Smooth muscle cell (in vitro differentiated cells): Measurements from ENCODE around the gene SDC4. TPM values are rescaled to one million over a fixed set of nuclear protein-coding genes. Genes with fewer than 3 reads are reported as not detected.

Experiments used
- DNase-seq: peaks from one replicate; lab custom pipeline; 2025; ENCODE audit not compliant: unreplicated experiment; lab: John Stamatoyannopoulos, UW
- H2AFZ ChIP-seq: fragments of 200-600 bp; sonication (generic); 2 replicates; pipeline ENCODE4 v1.6.0; 2016; ENCODE audit warnings: antibody characterized with exemption, low read depth, mild to moderate bottlenecking
- H3F3A ChIP-seq: fragments of 200-600 bp; sonication (generic); 2 replicates; pipeline ENCODE4 v1.6.0; 2017; ENCODE audit warnings: antibody characterized with exemption, low read depth
- H3K27ac ChIP-seq: fragments of 200-600 bp; sonication (generic); 2 replicates; pipeline ENCODE4 v1.5.1; 2016; ENCODE audit warnings: low read depth, mild to moderate bottlenecking
- H3K27me3 ChIP-seq: fragments of 200-600 bp; sonication (generic); 2 replicates; pipeline ENCODE4 v1.6.1; 2016; ENCODE audit warnings: low read depth, mild to moderate bottlenecking
- H3K36me3 ChIP-seq: fragments of 200-600 bp; sonication (generic); 2 replicates; pipeline ENCODE4 v1.5.1; 2016; ENCODE audit warnings: low read depth
- H3K4me1 ChIP-seq: fragments of 200-600 bp; sonication (generic); 2 replicates; pipeline ENCODE4 v1.5.1; 2016; ENCODE audit warnings: low read depth
- H3K4me2 ChIP-seq: fragments of 200-600 bp; sonication (generic); 2 replicates; pipeline ENCODE4 v1.6.0; 2016; ENCODE audit warnings: mild to moderate bottlenecking
- H3K4me3 ChIP-seq: fragments of 200-600 bp; sonication (generic); 2 replicates; pipeline ENCODE4 v1.5.1; 2016; ENCODE audit warnings: mild to moderate bottlenecking
- H3K79me2 ChIP-seq: fragments of 200-600 bp; sonication (generic); 2 replicates; pipeline ENCODE4 v1.6.0; 2016; ENCODE audit warnings: low read depth, mild to moderate bottlenecking
- H3K9ac ChIP-seq: fragments of 200-600 bp; sonication (generic); 2 replicates; pipeline ENCODE4 v1.6.0; 2016; ENCODE audit warnings: low read depth
- H3K9me3 ChIP-seq: fragments of 200-600 bp; sonication (generic); replicated peaks from 2 replicates; pipeline ENCODE4 v1.5.1; 2016; ENCODE audit warnings: low read depth
- H4K20me1 ChIP-seq: fragments of 200-600 bp; sonication (generic); 2 replicates; pipeline ENCODE4 v1.6.0; 2016; ENCODE audit warnings: low read depth
- CTCF ChIP-seq: fragments of 200-600 bp; sonication (generic); IDR thresholded peaks from 2 replicates; pipeline ENCODE4 v1.5.1; 2017; ENCODE audit warnings: borderline replicate concordance, mild to moderate bottlenecking, antibody characterized with exemption; ENCODE audit not compliant: insufficient read depth, poor library complexity, severe bottlenecking
- WGBS: methylation state at CpG from one replicate; pipeline ENCODE4 v1.1.7; 2016; ENCODE audit warnings: low lambda C conversion rate; 5-methylcytosine and 5-hydroxymethylcytosine counted together
- polyA plus RNA-seq: library from polyadenylated mRNA; unstranded; fragments of >200 nt; fragmentation: Nextera tagmentation; extraction: Ambion mirVana; gene quantifications from 2 replicates; pipeline ENCODE4 v1.2.1, GENCODE V29; 2016
- total RNA-seq: library from RNA; depleted of rRNA; stranded (reverse); fragments of >200 nt; gene quantifications from 2 replicates; pipeline ENCODE4 v1.2.3, GENCODE V29; 2014

Gene SDC4
- total and polyA plus RNA-seq, 2 experiments from 2014 or later = 45.0 to 70.7 TPM

- no peak overlapping the region for H3K4me3 ChIP-seq
- no peak overlapping the region for H3K9ac ChIP-seq
- no peak for TF ChIP-seq CTCF
- no peak overlapping the region for H2AFZ ChIP-seq
- no peak overlapping the region for H3K4me2 ChIP-seq
- no peaks in the 10 kb centered on the region for H3K36me3 ChIP-seq
- H3K79me2 ChIP-seq = no peaks in the 10 kb centered on the region
- H3K27ac ChIP-seq = no peak overlapping the region
- no peaks in the 10 kb centered on the region for H3K4me1 ChIP-seq
- no peaks in the 10 kb centered on the region for H3K27me3 ChIP-seq
- no peak for DNase-seq
- peaks cover 14% of the 10 kb centered on the region for H3F3A ChIP-seq
- WGBS = 54% methylated on average over 6 of the region's 6 CpGs
- H4K20me1 ChIP-seq = peaks cover 8% of the 10 kb centered on the region
- H3K9me3 ChIP-seq = no peaks in the 10 kb centered on the region
These were observed 22.9 kb downstream of the SDC4 start for GRCh38 chr20:45325371-45325770.

GRCh38 chr20:45323731-45324130 lies 24.5 kb downstream of the SDC4 start:
- no peak overlapping the region for H3K9ac ChIP-seq
- no peaks in the 10 kb centered on the region for H3K79me2 ChIP-seq
- H3F3A ChIP-seq = peaks cover 10% of the 10 kb centered on the region
- H4K20me1 ChIP-seq = no peaks in the 10 kb centered on the region
- H3K27ac ChIP-seq = no peak overlapping the region
- no peaks in the 10 kb centered on the region for H3K9me3 ChIP-seq
- no peak for DNase-seq
- H3K27me3 ChIP-seq = no peaks in the 10 kb centered on the region
- H3K4me3 ChIP-seq = no peak overlapping the region
- H3K4me2 ChIP-seq = no peak overlapping the region
- TF ChIP-seq CTCF = no peak
- no peak overlapping the region for H2AFZ ChIP-seq
- no peaks in the 10 kb centered on the region for H3K4me1 ChIP-seq
- no peaks in the 10 kb centered on the region for H3K36me3 ChIP-seq

- Histone ChIP-seq H3K27me3 (no peaks in the 10 kb centered on the region), H3K4me2 (no peak overlapping the region), H3K36me3 (no peaks in the 10 kb centered on the region), H4K20me1 (no peaks in the 10 kb centered on the region), H3F3A (peaks cover 8% of the 10 kb centered on the region), H3K27ac (no peak overlapping the region), H3K9me3 (no peaks in the 10 kb centered on the region), H3K9ac (no peak overlapping the region), H3K4me3 (no peak overlapping the region), H3K79me2 (no peaks in the 10 kb centered on the region), H3K4me1 (no peaks in the 10 kb centered on the region), H2AFZ (no peak overlapping the region)
- WGBS = 50% methylated on average over 7 of the region's 7 CpGs
- peak; percentile 15 for TF ChIP-seq CTCF
- DNase-seq = no peak
These were observed 25.3 kb downstream of the SDC4 start for GRCh38 chr20:45322952-45323383.

- 76% methylated on average over 5 of the region's 5 CpGs for WGBS
- no peaks in the 10 kb centered on the region for H3K9me3 ChIP-seq
- no peak for TF ChIP-seq CTCF
These were observed 27.2 kb downstream of the SDC4 start for GRCh38 chr20:45320948-45321595.

More at GRCh38 chr20:45320948-45321595, 27.2 kb downstream of the SDC4 start:
- peaks cover 7% of the 10 kb centered on the region for H3F3A ChIP-seq
- H2AFZ ChIP-seq = no peak overlapping the region
- H3K79me2 ChIP-seq = no peaks in the 10 kb centered on the region
- H3K36me3 ChIP-seq = no peaks in the 10 kb centered on the region
- no peaks in the 10 kb centered on the region for H3K27me3 ChIP-seq
- DNase-seq = no peak
- H3K4me2 ChIP-seq = no peak overlapping the region
- H3K4me3 ChIP-seq = no peak overlapping the region
- no peak overlapping the region for H3K9ac ChIP-seq
- no peaks in the 10 kb centered on the region for H4K20me1 ChIP-seq
- no peaks in the 10 kb centered on the region for H3K4me1 ChIP-seq
- H3K27ac ChIP-seq = no peak overlapping the region
